HG02798 (cell line): ENCODE results near the gene TSTD2.

Experiments
- ATAC-seq: cut with Tn5 transposase; IDR thresholded peaks from one replicate; pipeline ENCODE4 v1.9.1; 2021; ENCODE audit warnings: mild to moderate bottlenecking; ENCODE audit not compliant: unreplicated experiment, poor library complexity

Gene TSTD2

GRCh38 chr9:97565262-97565661, 67.9 kb downstream of the TSTD2 start:
- ATAC-seq: no peak

DNA sequence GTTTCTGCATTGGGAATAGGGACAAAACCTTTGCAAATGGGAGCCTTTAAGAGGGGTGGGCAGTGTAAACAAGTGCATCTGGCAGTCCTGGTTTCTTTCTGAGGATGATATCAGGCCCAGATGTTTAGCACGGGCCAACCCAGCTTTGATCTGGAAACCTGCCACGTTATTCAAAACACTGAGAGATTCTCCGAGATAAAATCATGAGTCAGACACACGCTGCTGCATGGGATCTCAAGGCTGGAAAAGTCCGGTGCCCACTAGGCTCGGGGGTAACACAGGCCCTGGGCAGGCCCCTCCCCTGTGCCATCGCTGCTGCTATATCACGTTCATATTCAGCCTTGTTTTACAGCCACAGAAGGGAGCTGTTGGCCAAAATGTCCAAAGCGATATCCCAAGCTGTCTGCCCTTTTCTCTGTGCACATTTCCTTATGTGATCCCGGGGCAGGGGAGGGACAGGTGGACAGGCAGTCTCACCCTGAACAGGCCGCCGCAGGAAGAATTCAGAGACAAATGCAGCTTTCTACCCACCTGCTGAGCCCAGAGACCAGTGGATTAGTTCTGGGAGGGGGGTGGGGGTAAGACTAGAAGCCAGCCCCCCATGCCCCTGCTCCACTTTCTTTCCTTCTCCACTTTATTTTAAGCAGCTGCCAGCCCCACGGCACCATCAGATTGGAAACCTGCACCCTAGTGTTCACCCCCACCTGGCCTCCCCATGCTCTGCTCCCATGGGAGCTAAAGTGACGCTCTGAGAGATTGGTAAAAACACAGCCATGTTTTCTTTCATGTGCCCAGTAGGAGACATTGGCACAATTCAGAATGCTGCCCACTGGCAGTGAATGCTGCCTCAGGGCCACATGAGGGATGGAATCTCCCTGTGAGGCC, 68.6 kb downstream of the TSTD2 start:
- no peak for ATAC-seq

GRCh38 chr9:97563458-97564135, 69.6 kb downstream of the TSTD2 start:
- no peak for ATAC-seq

GRCh38 chr9:97562542-97562941, 70.6 kb downstream of the TSTD2 start:
- no peak for ATAC-seq

DNA sequence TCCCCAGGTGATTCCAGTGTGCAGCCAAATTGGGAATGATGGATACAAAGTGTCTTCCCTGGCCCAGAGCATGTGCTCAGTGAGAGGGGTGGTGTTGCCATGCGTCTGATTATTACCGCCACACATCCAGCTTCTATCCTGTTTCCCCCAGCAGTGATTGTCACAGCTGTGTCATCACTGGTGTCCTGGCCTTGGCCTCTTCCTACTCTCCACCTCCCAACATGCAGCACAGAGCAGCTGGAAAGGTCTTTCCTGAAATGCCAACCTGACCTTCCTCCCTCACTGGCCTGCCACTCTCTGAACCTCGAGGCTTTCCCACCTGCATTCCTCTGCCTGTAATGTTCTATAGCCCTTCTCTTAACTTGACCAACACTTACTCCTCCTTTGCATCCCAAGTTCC, 71.7 kb downstream of the TSTD2 start:
- no peak for ATAC-seq

- ATAC-seq: no peak
These were observed 72.3 kb downstream of the TSTD2 start for GRCh38 chr9:97560851-97561250.

DNA sequence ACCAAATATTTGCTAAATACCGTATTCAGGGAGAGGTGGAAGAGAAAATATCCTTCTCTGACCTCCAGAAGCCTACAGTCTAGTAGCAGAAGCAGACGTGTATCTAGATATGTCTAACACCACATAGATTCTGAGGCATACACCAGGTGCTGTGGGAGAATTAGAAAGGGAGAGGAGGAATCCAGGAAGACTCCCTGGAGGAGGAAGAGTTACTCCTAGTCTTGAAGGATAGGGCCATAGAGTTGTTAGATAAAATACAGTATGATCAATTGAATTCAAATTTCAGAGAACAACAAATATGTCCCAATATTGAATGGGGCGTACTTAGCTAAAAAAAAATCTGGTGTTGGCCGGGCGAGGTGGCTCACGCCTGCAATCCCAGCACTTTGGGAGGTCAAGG, 73.0 kb downstream of the TSTD2 start:
- ATAC-seq: no peak

GRCh38 chr9:97559111-97559514, 74.1 kb downstream of the TSTD2 start:
- ATAC-seq: peak; percentile 87

GRCh38 chr9:97558701-97559101, 74.5 kb downstream of the TSTD2 start:
- ATAC-seq: peak; percentile 12

DNA sequence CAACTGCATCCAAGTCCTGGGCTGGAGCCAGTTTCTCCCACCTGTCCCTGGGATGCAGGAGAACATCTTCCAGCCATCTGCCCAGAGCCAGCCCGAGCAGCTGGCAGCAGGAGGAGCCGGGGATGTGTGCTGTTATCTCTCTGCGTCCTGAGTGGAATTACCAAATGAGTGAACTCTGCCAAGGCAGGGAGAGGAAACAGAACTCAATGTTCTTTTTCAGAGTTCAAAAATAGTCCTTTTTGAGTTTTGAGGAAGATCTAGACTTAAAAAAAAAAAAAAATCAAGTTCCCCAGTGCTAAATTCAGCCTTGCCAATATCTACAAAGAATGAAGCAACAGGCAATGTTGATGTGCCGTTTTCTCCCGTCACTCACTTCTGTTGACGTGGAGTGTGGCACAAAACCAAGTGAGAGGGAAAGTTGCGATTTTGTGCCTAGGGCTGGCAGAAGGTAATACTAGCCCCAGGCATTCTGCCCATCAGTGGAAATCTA, 75.5 kb downstream of the TSTD2 start:
- ATAC-seq: no peak

- ATAC-seq: no peak
These were observed 76.2 kb downstream of the TSTD2 start for GRCh38 chr9:97556721-97557605.

DNA sequence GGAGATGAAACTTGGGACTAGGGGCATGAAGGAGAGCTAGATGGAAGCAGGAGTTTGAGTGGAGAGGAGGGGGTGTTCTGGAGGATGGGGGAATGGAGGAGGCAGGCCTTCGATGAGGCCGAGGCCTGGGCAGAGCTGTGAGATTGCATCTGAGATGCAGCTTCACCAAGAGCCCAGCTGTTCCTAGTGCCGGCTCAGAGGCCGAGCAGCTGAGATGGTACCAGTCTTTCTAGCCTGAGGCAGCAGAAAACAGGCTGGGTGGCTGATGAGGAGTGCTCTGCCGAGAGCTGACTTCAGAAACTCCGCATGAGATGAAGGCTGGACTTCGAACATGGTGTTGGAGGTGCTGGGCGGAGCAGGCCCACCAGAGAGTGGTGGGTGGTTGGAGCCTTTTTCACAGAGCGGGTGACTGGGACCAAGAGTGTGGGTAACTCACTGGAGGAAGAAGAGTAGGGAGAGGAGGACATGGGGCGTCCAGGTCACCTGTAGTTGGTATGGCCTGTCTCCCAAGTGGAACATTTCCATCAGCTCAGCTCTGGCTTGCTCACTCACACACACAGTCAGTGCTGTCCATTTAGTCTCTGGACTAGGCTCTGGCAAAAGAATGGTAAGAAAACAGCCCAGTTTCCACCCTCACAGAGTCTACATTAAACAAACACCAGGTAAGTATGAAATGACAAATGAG, 77.0 kb downstream of the TSTD2 start:
- ATAC-seq: no peak

DNA sequence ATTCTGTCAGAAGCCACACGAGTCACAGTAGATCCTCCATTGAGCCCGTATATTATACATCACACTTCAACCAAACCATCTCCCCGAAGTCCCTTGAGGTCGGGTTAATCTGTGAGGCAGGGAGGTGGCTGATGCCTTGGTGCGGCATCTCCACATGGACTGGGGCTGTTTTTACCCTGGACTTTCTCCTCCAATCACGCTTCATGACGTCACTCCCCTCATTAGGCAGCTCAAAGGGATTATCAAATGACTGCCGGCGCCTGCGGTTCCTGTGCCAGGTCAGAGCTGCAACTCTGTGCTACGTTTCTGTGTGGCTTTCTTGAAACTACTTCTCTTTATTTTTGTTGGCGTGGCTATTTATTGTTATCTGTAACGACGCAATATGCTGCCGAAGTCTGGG, 78.0 kb downstream of the TSTD2 start:
- no peak for ATAC-seq

GRCh38 chr9:97554566-97555075, 78.5 kb downstream of the TSTD2 start:
- ATAC-seq: no peak

DNA sequence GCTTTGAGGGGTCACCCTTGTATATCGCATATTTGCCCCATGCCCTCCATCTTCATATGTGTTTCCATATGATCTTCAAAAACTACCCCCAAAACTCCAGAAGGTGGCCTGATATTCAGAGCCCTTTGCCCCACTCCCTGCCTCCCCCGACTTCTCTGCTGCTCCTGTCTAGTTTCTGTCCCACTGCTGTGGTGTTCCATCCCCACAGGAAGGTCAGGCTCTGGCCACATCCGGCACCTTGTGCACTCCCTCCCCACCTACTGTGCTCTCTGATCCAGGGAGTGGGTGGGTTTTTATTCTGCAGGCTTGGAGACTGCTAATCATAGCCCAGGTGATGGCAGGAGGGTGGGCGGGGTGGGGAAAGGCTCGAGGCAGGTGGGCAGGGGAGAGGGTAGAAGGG, 79.3 kb downstream of the TSTD2 start:
- no peak for ATAC-seq

DNA sequence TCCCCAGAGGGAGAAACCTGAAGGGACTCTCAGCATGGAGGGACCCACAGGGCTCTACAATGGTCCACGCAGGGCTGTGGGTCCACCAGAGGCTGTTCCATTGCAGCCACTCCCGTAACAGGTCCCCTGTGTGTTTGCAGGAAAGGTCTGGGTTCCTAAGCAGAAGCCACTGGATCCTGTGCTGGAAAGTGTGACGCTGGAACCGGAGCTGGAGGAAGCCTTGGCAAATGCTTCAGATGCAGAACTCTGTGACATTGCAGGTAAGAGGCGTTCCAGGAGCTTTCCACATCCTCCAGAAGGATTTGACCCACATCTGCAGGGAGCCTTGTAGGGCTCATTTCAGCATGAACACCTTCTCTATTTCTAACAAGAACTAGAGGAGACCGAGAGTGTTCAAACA, 80.0 kb downstream of the TSTD2 start:
- no peak for ATAC-seq

GRCh38 chr9:97551308-97551707, 81.9 kb downstream of the TSTD2 start:
- ATAC-seq: no peak

DNA sequence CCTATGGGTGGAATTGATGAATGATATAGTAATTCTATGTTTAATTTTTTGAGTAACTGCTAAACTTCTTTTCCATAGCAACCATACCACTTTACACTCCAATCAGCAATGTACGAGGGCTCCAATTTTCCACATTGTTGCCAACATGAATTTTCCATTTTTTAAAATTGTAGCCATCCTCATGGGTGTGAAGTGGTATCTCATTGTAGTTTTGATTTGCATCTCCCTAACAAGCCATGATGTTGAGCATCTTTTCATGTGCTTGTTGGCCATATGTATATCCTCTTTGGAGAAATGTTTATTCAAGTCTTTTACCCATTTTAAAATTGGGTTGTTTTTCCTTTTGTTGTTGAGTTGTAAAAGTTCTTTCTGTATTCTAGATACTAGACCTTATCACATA, 82.8 kb downstream of the TSTD2 start:
- no peak for ATAC-seq
